ENCODE measurements around the gene MIOS. TPM values are rescaled to one million over a fixed set of nuclear protein-coding genes. Genes with fewer than 3 reads are reported as not detected.

MIOS gene
- total and polyA plus RNA-seq, 2 of the 8 experiments (the other 6 are each of a cell fraction or from before 2014, with no cell fraction given) = 15.5 to 50.7 TPM

GRCh38 chr7:7553386-7553785 lies 13.3 kb upstream of the MIOS start (continued):
- no peak for TF ChIP-seq TBP (IDR thresholded peaks at IDR 0.05; ENCODE audit: low read depth, low read length)

Data from H1 (cell line).